HepG2 (cell line): ENCODE data around the gene QSOX2. TPM values are rescaled to one million over a fixed set of nuclear protein-coding genes. Genes with fewer than 3 reads are reported as not detected.

ENCODE experiments used
- ATAC-seq: fragments of 200-7000 bp; cut with Tn5 transposase; 3 replicates; pipeline ENCODE4 v1.9.1; 2020; ENCODE audit warnings: mild to moderate bottlenecking, moderate library complexity
- BruUV-seq: library from RNA; stranded (reverse); fragments of 400-500 nt; replicated peaks from 2 replicates; lab custom pipeline; 2021; lab: Mats Ljungman, UMichigan
- CTCF ChIA-PET: fragments of 300-600 bp; formaldehyde crosslinking; extraction: SDS; loops from one replicate; lab custom pipeline; 2021; ENCODE audit warnings: low total read pairs, inconsistent platforms, low intra/inter-chr PET ratio; lab: Yijun Ruan, JAX
- POLR2A ChIA-PET: fragments of 350-600 bp; sonication (Branson Sonifier 250); formaldehyde crosslinking; loops from one replicate; lab custom pipeline; 2020; ENCODE audit warnings: antibody characterized with exemption, inconsistent platforms; lab: Yijun Ruan, JAX
- DNase-seq: peaks from one replicate; pipeline ENCODE4 v3.0.0-alpha.2; 2015; ENCODE audit warnings: low spot score
- FAIRE-seq: peaks from 3 replicates; lab custom pipeline; 2011; peaks lifted over from hg19 to GRCh38; lab: Jason Lieb, UNC
- H2AFZ ChIP-seq: one replicate; pipeline ENCODE4 v1.6.1; 2011; ENCODE audit warnings: low read length, inconsistent platforms
- H3K27ac ChIP-seq: fragments of 300-600 bp; 3 replicates; pipeline ENCODE4 v1.8.0; 2011; ENCODE audit warnings: mixed run types, mild to moderate bottlenecking, mixed read lengths, low read length, inconsistent platforms; ENCODE audit not compliant: insufficient read depth; ENCODE audit errors: extremely low read length
- H3K27me3 ChIP-seq, 2 experiments: fragments of 200-600 bp in 1 of 2; 2 replicates in 1 of 2; 3 replicates in 1 of 2; pipeline versions ENCODE4 v1.6.0 to v1.8.0; 2011; ENCODE audit warnings: low read length in 2 of 2, mild to moderate bottlenecking in 2 of 2, moderate library complexity in 2 of 2, inconsistent platforms in 1 of 2; ENCODE audit not compliant: insufficient read depth in 2 of 2, control insufficient read depth in 1 of 2
- H3K36me3 ChIP-seq, 2 experiments: fragments of 200-600 bp in 1 of 2; replicated peaks in 1 of 2; 2 replicates in 1 of 2; 3 replicates in 1 of 2; pipeline versions ENCODE4 v1.5.1 to v1.8.0; 2011; ENCODE audit warnings: low read length in 2 of 2, inconsistent platforms in 1 of 2; ENCODE audit not compliant: insufficient read depth in 2 of 2, control insufficient read depth in 1 of 2
- H3K4me1 ChIP-seq: 2 replicates; pipeline ENCODE4 v1.5.1; 2012; ENCODE audit warnings: low read length, inconsistent platforms; ENCODE audit not compliant: insufficient read depth
- H3K4me2 ChIP-seq: 2 replicates; pipeline ENCODE4 v1.6.0; 2011; ENCODE audit warnings: low read depth, low read length, inconsistent platforms
- H3K4me3 ChIP-seq, 3 experiments: fragments of 200-600 bp in 1 of 3; sonication (generic), shearing (Covaris generic) in 1 of 3; replicated peaks in 1 of 3; 2 replicates each; pipeline ENCODE4 v1.5.1; 2011 to 2016; ENCODE audit warnings: low read length in 3 of 3, inconsistent platforms in 2 of 3, low read depth in 2 of 3, mild to moderate bottlenecking in 2 of 3, control low read depth in 1 of 3, mixed read lengths in 1 of 3; ENCODE audit not compliant: insufficient read depth in 1 of 3
- H3K79me2 ChIP-seq: one replicate; pipeline ENCODE4 v1.6.1; 2011; ENCODE audit warnings: low read length, inconsistent platforms; ENCODE audit not compliant: insufficient read depth
- H3K9ac ChIP-seq: 2 replicates; pipeline ENCODE4 v1.6.0; 2011; ENCODE audit warnings: mild to moderate bottlenecking, low read depth, low read length, inconsistent platforms; ENCODE audit not compliant: insufficient read depth
- H3K9me3 ChIP-seq: 2 replicates; pipeline ENCODE4 v1.5.1; 2012; ENCODE audit warnings: mild to moderate bottlenecking, low read length
- H4K20me1 ChIP-seq: 2 replicates; pipeline ENCODE4 v1.6.0; 2011; ENCODE audit warnings: inconsistent platforms, mild to moderate bottlenecking, low read length, moderate library complexity; ENCODE audit not compliant: insufficient read depth
- ELF3 ChIP-seq: IDR thresholded peaks from 2 replicates; pipeline ENCODE4 v1.6.1; 2016; ENCODE audit warnings: missing genetic modification reagents, missing compliant biosample characterization
- KIAA2018 ChIP-seq: sonication (generic); formaldehyde crosslinking; IDR thresholded peaks from 2 replicates; pipeline ENCODE4 v1.5.0; 2020; ENCODE audit warnings: mild to moderate bottlenecking, missing genetic modification reagents, borderline replicate concordance
- SNRNP70 ChIP-seq: fragments of 200-400 bp; formaldehyde crosslinking; IDR thresholded peaks from 2 replicates; pipeline ENCODE4 v1.6.1; 2017; ENCODE audit warnings: mild to moderate bottlenecking, low read depth, low read length, moderate library complexity
- YY1 ChIP-seq: IDR thresholded peaks from 2 replicates; pipeline ENCODE4 v1.6.1; 2011; ENCODE audit warnings: low read length, low read depth, moderate library complexity, mild to moderate bottlenecking; ENCODE audit not compliant: insufficient read depth, insufficient replicate concordance
- WGBS: methylation state at CpG from one replicate; pipeline ENCODE4 v1.1.6; 2017; ENCODE audit warnings: low lambda C conversion rate; 5-methylcytosine and 5-hydroxymethylcytosine counted together
- in situ Hi-C: cut with HindIII; loops from 2 replicates; pipeline ENCODE4 v1.10.0; 2017; ENCODE audit warnings: low pct_unique_long_range_greater_than_20kb; ENCODE audit not compliant: extremely low pct_ligation_motif_present
- intact Hi-C: fragments of 100-400 bp; cut with micrococcal nuclease; formaldehyde crosslinking; loops from one replicate; pipeline ENCODE4 v1.10.0; 2022; ENCODE audit not compliant: unreplicated experiment
- polyA plus RNA-seq, 8 experiments: library from polyadenylated mRNA; depleted of rRNA in 3 of 8; stranded (reverse) in 7 of 8; unstranded in 1 of 8; fragments of >200 nt; fragmentation: Illumina TruSeq in 4 of 8; extraction: Trizol in 4 of 8; gene quantifications; 2 replicates each; pipeline versions ENCODE4 v1.2.1 to v1.2.3, GENCODE V29; 2011 to 2016; ENCODE audit warnings: low read depth in 4 of 8, missing spikeins in 1 of 8, mixed read lengths in 1 of 8; ENCODE audit not compliant: insufficient read depth in 1 of 8
- total RNA-seq, 5 experiments: library from RNA; depleted of rRNA; stranded (reverse); fragments of >200 nt; fragmentation: Illumina TruSeq; extraction: Trizol; gene quantifications; 2 replicates each; pipeline ENCODE4 v1.2.3, GENCODE V29; 2016; ENCODE audit warnings: low read depth in 1 of 5

The QSOX2 gene
- total and polyA plus RNA-seq, 2 of the 13 experiments (the other 11 are each of a cell fraction or from before 2014, with no cell fraction given): 27.1 to 42.1 TPM

DNA sequence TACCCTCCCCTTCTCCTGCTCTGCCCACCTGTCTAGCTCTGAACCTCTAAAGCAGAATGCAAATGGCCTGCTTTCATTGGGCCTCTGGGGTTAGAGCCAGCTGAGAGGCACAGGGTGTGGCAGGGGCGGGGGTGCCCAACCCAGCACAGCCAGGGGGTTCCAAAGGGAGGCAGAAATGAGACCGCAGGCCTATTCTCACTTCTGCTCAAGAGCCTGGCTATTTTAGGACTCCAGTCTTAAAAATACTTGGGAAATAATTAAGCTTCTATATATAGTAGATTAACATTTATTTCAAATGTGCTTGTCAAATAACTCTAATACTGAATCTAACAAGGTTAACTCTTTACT lies 5.7 kb downstream of the QSOX2 start:
- Histone ChIP-seq H3K79me2 (peaks cover 76% of the 10 kb centered on the region), H3K9ac (no peak overlapping the region), H3K4me3 (no peak overlapping the region), H3K27me3 (no peaks in the 10 kb centered on the region; a peak in 1 of 5 replicates), H2AFZ (no peak overlapping the region), H4K20me1 (peaks cover 68% of the 10 kb centered on the region), H3K36me3 (peaks cover 12 to 32% of the 10 kb centered on the region in 2 experiments; a peak in 4 of 5 replicates), H3K4me2 (no peak overlapping the region), H3K4me1 (peaks cover 56% of the 10 kb centered on the region), H3K27ac (no peak overlapping the region), H3K9me3 (no peaks in the 10 kb centered on the region)
- ChIA-PET POLR2A (no interaction called here), CTCF (no interaction called here)
- BruUV-seq: no TSS peak
- intact Hi-C loops (no loop called here), in situ Hi-C loops (no loop called here)
- WGBS: 100% methylated on average over 2 of the region's 2 CpGs
- TF ChIP-seq YY1 (no peak), KIAA2018 (CRISPR knock-in tag) (no peak), ELF3 (CRISPR knock-in tag) (no peak), SNRNP70 (no peak)
- FAIRE-seq (no peak), ATAC-seq (no peak), DNase-seq (no peak)
